ENCODE data around the gene CAPZA2. TPM values are rescaled to one million over a fixed set of nuclear protein-coding genes. Genes with fewer than 3 reads are reported as not detected.
A peak's percentile ranks its signal among the peaks of the same experiment; 100 is the strongest.

CAPZA2 gene
- total and polyA plus RNA-seq, 9 of the 15 experiments (the other 6 are each of a cell fraction or from before 2014, with no cell fraction given) = 67.0 to 524 (median 176) TPM

DNA sequence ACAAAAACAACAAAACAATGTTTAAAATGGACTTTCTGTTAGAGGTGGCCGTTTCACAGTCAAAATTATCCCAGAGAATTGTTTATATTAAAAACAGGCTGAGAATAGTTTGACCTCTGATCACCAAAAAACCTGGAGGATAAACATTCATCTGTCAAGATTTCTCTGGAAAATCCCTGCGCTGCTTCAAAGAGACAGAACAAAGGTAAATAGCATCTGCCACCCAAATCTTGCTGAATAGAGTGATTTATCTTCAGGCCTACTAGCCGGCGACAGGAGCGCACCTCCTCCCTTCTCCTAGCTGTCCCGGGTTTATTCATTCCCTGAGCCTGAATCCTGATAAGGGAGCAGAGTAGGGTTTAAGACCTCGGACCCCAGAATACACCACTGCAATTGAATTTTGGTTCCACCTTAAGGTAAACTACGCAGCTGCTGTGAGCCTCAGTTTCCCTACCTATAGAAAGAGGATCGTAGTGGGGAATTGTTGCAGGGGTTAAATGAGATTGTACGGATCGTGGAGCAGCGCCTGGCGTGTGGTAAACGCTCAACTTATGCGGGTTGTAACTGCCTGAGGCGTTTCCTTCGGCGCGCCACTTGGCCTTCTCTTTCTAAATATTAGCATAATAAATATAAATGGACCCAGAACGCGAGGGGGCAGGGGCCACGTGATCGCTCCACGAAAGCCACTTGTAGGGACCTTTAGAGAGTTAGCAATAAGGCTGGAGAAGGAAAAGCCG is 90.4 kb downstream of the CAPZA2 start (continued):
- TF ChIP-seq GATAD2A (IDR thresholded peaks at IDR 0.05) (peak; percentile 93), BRCA1 (IDR thresholded peaks at IDR 0.05) (no peak), BRCA1 (CRISPR knock-in tag; IDR thresholded peaks at IDR 0.05) (no peak), TCF7 (IDR thresholded peaks at IDR 0.05; ENCODE audit: borderline replicate concordance) (peak; percentile 23; the same call in 1 of the 2 replicates), PHTF2 (CRISPR knock-in tag; IDR thresholded peaks at IDR 0.05) (no peak), ZNF133 (CRISPR knock-in tag; IDR thresholded peaks at IDR 0.05) (no peak), NFXL1 (CRISPR knock-in tag; IDR thresholded peaks at IDR 0.05) (no peak), ZNF780A (CRISPR knock-in tag; IDR thresholded peaks at IDR 0.05) (no peak), PYGO2 (tag; IDR thresholded peaks at IDR 0.05) (no peak), ELF1 (tag; IDR thresholded peaks at IDR 0.05) (no peak), POLR3A (IDR thresholded peaks at IDR 0.05; ENCODE audit: borderline replicate concordance, extremely low read depth, insufficient read depth, insufficient read length) (no peak), RERE (CRISPR knock-in tag; IDR thresholded peaks at IDR 0.05; ENCODE audit: borderline replicate concordance) (no peak), CCNT2 (IDR thresholded peaks at IDR 0.05; ENCODE audit: borderline replicate concordance, extremely low read depth, insufficient read length, low read depth, low read length) (no peak)
- TF ChIP-seq, protein P1, sequence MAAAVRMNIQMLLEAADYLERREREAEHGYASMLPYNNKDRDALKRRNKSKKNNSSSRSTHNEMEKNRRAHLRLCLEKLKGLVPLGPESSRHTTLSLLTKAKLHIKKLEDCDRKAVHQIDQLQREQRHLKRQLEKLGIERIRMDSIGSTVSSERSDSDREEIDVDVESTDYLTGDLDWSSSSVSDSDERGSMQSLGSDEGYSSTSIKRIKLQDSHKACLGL (CRISPR knock-in tag; IDR thresholded peaks at IDR 0.05; ENCODE audit: borderline replicate concordance, poor library complexity, severe bottlenecking) = no peak

All from K562 (cell line).